ENCODE results near the gene ROBO4. TPM values are rescaled to one million over a fixed set of nuclear protein-coding genes. Genes with fewer than 3 reads are reported as not detected.

The ROBO4 gene
- total RNA-seq, 1 experiment from 2014 or later = 26.9 TPM

DNA sequence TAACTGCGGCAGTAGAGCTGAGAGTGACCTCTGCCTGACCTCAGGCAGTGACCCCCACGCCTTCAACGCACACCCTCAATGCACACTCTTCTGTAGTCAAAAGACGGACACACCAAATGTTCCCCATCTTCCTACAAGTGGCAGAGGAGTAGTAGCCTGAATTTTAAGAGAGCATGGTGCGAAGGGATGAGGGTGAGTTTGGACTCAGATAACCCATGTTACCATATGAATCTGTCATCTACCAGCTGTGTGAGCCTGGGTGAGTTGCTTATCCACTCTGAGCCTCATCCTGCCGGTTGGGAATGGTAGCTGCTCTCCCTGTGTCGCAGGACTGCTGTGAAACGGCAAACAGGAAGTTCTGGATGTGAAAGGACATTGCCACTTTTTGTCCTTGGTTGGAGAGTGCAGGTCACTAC lies 53.0 kb downstream of the ROBO4 start:
- no peak for DNase-seq (ENCODE audit: low read depth)

DNA sequence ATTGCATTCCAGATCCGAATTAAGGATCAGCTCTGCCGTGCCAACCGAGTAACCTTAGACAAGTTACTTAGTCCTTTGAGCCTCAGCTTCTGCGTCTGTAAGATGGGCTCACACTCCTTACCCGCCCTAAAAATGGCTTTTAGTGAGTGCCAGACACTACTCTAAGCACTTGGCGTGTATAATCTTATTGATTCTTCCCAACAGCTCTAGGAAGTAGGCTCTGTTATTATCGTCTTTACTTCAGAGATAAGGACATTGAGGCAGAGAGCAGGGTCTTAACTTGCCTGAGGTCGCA lies 54.1 kb downstream of the ROBO4 start:
- no peak for DNase-seq (ENCODE audit: low read depth)

DNA sequence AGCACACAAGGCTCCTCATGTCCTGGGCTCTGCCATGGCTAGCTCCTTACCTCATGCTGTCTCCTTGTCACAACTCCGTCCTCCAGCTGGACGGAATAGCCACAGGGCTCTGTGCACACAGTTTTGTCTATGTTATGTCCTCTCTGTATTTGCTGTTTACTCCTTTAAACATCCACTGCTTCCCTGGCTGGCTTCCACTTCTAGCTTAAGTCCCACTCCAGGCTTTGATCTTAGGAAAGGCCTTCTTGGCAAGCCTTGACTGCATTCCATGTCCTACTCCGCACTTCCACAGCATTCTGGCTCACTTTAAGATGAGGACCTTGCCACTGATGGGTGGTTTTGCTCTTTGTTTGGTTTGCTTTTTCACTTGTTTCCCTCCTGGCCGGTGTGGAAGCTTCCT lies 55.4 kb downstream of the ROBO4 start:
- no peak for DNase-seq (ENCODE audit: low read depth)

DNA sequence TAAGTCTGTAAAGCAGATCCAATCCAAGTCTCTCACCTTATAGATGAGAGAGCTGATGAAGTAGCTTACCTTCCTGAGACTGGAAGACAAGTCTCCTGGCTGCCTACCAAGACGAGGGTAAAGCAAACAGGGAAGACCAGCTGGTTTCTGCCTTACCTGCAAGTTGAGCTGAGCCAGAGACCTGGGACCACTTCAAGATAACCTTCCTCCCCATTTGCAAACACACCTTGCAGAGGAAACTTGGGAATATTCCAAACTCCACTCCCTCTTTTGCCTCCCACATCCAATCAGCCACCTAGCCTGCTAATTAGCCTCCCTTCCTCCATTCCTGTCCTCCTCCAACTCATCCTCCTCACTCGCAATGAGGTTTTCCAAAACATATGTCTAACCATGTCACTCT lies 55.8 kb downstream of the ROBO4 start:
- no peak for DNase-seq (ENCODE audit: low read depth)

DNA sequence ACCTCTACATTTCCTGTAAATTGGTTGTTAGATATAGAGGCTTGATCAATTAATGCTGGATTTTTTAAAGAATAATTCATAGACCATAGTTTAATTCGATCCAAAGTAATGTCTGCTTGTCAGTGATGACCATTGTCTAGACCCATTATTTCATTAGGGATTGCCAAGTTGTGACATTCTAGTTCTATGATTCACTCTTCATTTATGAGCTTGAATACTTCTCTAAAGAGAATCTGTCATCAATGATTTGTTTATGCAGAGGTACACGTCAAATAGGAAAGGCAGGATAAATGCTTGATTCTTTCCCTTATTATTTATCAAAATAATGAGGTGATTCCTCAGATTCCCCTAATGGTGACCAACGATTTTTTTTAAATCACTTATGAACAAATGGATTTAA lies 56.5 kb downstream of the ROBO4 start:
- DNase-seq (ENCODE audit: low read depth) = no peak

DNA sequence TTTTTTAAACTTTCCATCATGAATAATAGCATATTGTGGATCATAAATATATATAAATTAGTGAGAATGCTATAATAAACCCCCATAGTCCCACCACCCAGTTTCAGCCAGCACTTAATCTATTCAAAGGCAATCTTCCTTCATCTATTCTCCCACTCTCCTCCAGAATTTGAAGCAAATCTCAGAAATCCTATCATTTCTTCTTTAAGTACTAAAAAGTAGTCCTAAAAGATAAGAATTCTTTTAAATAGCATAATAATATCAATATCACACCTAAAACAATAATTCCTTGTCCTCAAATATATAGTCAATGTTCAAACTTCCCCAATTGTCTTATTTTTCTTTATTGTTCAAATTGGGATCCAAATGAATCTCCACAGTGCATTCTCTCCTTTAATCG lies 57.0 kb downstream of the ROBO4 start:
- DNase-seq (ENCODE audit: low read depth) = no peak

DNA sequence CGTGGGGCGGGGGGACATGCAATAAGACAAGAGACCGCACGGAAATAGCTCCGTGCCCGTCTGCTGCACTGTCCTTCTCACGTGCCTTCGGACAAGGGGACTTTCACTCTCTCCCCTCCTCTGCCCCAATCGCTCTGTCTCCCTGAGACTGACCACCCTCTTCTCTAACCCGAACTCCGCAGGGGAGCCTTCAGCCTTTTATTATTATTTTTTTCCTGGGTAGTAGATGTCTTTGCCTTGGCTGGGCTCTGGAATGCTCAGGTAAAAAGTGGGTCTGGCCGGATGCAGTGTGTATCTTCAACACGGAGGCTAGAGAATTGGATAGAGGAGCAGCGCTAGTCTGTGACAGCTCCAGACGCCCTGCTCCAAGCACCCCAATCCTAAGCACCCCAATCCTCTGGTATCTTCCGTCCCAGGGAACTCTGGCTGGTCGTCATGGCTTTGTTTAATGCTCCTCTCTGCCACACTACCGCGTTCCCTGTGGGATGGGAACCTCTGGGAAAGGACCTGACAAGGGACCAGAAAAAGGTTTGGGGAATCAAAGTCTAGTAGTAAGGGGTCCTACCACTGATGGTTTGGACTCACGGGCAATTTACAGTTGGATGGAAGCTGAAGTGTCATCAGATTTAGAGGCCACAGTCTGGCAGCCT lies 57.6 kb downstream of the ROBO4 start:
- no peak for DNase-seq (ENCODE audit: low read depth)

DNA sequence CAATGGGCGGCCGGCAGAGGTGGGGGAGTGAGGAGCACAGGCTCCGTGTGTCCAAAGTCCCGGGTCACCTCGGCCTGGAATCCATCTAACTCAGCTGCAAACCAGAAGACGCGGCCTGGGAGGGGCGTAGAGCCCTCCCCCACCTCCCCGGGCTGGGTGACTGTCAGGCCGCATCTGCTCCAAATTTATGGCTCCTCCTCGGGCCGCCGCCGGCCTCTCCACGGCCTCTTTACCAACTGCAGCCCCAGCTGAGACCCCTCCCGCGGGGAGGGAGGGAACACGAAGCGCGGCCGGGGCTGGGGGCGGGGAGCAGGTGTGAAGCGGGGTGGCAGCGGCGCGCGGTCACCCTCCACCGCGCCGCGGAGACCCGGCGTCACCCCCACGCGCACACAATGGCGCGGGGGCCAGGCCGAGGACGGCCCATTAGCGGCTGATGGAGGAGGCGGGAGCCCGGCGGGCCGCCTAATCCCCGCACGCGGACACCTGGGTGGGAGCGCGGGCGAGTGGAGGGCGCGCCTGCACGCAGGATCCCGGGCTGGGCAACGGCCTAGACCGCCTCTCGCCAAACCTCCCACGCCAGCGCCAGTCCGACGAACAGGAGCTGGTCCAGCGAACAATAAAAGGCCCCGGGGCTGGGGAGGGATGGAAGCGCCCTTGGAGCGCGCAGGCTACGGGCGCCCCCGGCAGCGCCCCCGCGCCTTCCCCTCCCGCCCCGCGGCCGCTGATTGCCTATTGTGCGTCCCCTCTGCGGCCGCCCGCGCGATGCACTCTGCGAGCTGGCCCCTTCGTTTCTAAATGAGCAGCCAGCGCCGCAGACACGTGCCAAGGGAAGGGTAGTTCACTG lies 58.3 kb downstream of the ROBO4 start:
- DNase-seq (ENCODE audit: low read depth) = no peak

DNA sequence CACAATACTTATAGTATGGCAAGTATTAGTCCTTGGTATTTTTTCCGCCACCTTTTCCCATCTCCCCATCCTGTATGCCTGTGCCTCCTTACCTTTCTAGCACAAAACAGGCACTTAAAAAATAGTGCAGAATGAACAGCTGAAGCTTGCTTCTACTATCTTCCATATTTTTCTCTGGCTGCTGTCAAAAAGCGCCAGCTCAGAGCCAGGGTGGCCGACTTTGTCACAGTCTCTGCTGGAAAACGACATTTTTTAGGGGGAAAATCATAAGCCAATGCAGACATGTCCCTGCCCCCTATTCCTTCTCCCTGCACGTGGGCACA lies 58.9 kb downstream of the ROBO4 start:
- DNase-seq (ENCODE audit: low read depth) = no peak

DNA sequence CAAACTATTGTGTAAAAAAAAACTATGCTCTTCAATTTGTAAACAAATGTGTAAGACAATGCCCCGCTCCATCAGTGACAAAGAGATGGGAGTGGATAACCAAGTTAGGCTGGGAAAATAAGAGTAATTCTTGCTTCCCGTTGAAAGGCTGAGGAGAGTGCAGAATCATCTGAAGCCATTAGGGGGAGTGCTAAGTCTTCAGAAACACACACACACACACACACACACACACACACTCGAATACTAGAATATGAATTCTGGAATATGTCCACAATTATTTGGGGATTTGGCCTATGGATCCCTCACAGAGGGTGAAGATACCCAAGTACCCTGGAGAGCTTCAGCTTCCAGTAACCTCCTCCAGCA lies 60.2 kb downstream of the ROBO4 start:
- DNase-seq (ENCODE audit: low read depth) = peak; percentile 88

DNA sequence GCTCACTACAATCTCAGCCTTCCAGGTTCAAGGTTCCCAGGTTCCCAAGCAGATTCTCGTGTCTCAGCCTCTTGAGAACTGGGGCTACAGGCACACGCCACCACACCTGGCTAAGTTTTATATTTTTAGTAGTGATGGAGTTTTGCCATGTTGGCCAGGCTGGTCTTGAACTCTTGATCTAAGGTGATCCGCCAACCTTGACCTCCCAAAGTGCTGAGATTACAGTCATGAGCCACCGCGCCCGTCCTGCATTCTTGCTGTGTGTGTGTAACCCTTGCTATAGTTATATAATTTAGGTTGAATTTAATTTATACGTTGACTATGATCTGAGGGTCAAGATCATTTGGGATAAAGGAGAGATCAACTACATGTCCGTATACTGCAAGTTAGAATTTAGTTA lies 61.7 kb downstream of the ROBO4 start:
- DNase-seq (ENCODE audit: low read depth) = no peak

DNA sequence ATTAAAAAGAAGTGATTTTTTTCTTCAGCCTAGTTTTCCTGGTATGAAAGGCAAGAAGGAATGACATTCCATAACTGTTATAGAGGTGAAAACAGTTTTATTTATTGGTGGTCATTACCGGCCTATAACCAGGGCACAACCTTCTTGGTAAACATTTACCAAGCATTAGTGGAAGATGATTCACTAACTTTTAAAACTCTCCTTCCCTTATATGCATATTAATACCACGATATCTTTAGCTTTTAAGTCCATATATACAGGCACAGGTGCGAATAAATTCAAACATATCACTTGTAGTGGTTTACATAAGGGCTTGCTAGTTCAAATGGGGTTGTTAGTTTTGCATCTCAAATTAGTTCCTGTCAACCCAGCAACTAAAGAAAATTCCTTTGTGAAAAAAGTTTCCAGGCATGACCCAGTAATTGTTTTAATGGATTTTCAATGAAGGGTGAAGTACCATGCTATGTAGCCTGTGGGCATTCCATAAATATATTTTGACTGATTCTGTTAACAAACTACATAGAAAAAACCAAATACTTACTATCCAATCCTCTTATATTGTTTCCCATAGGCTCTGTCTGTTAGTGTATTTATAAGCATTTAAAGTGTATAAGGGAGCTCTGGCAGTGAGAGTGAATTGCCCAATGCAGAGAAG lies 63.0 kb downstream of the ROBO4 start:
- no peak for DNase-seq (ENCODE audit: low read depth)

Other genes starting within 250 kb of the ROBO4 start
- gene SIAE, start 224.1 kb downstream of the ROBO4 start, total RNA-seq (2014; rRNA removed) = 11.4 and 15.3 TPM in 2 replicates
- 24.9 and 30.2 TPM in 2 replicates for gene SPA17, start 224.0 kb downstream of the ROBO4 start, total RNA-seq (2014; rRNA removed)
- 2.4 and 3.8 TPM in 2 replicates for gene NRGN, start 157.9 kb downstream of the ROBO4 start, total RNA-seq (2014; rRNA removed)
- not detected in 2 replicates for gene VSIG2, start 145.6 kb downstream of the ROBO4 start, total RNA-seq (2014; rRNA removed)
- gene ESAM, start 135.6 kb downstream of the ROBO4 start, total RNA-seq (2014; rRNA removed) = 0.06 TPM in 2 replicates
- gene MSANTD2, start 97.5 kb downstream of the ROBO4 start, total RNA-seq (2014; rRNA removed) = 12.3 and 15.4 TPM in 2 replicates
- 11.9 and 18.5 TPM in 2 replicates for gene ROBO3, start 32.4 kb downstream of the ROBO4 start, total RNA-seq (2014; rRNA removed)
- not detected in 2 replicates for gene HEPN1, start 21.4 kb upstream of the ROBO4 start, total RNA-seq (2014; rRNA removed)
- gene HEPACAM, start 38.2 kb upstream of the ROBO4 start, total RNA-seq (2014; rRNA removed) = 0.13 TPM in 1 of 2 replicates, not detected in the other
- gene CCDC15, start 56.3 kb upstream of the ROBO4 start, total RNA-seq (2014; rRNA removed) = 13.3 and 16.0 TPM in 2 replicates
- gene SLC37A2, start 165.4 kb upstream of the ROBO4 start, total RNA-seq (2014; rRNA removed) = 8.8 and 11.0 TPM in 2 replicates
- 32.4 and 38.1 TPM in 2 replicates for gene TMEM218, start 213.8 kb upstream of the ROBO4 start, total RNA-seq (2014; rRNA removed)

Measured in LHCN-M2 (cell line).